SK-N-SH treated with all-trans-retinoic acid at 6 μM for 48 hours (cell line): ENCODE data around the gene CYP3A5.

Source experiments
- ATAC-seq: fragments of 200-7000 bp; cut with Tn5 transposase; 3 replicates; pipeline ENCODE4 v1.9.1; 2020; ENCODE audit warnings: mild to moderate bottlenecking, moderate library complexity
- ARNTL ChIP-seq: fragments of 450-650 bp; formaldehyde crosslinking; IDR thresholded peaks from 2 replicates; pipeline ENCODE4 v1.5.0; 2020; ENCODE audit warnings: low read depth, mild to moderate bottlenecking, moderate library complexity, borderline replicate concordance
- BACH2 ChIP-seq: fragments of 250-450 bp; sonication (Bioruptor Pico); IDR thresholded peaks from 2 replicates; pipeline ENCODE4 v1.9.0; 2021; ENCODE audit warnings: mild to moderate bottlenecking, borderline replicate concordance
- CSDC2 ChIP-seq: fragments of 250-450 bp; sonication (Bioruptor Pico); IDR thresholded peaks from 2 replicates; pipeline ENCODE4 v1.5.0; 2020; ENCODE audit warnings: mild to moderate bottlenecking, moderate library complexity
- GLIS3 ChIP-seq: fragments of 250-450 bp; sonication (Bioruptor Pico); IDR thresholded peaks from 2 replicates; pipeline ENCODE4 v1.5.0; 2020; ENCODE audit warnings: mild to moderate bottlenecking, moderate library complexity
- ISL1 ChIP-seq: fragments of 250-450 bp; sonication (Bioruptor Pico); IDR thresholded peaks from 2 replicates; pipeline ENCODE4 v2.1.2; 2022; ENCODE audit warnings: mild to moderate bottlenecking, moderate library complexity
- OSR1 ChIP-seq: fragments of 250-450 bp; sonication (Bioruptor Pico); IDR thresholded peaks from 2 replicates; pipeline ENCODE4 v1.8.0; 2022; ENCODE audit warnings: moderate library complexity, mild to moderate bottlenecking, inconsistent platforms
- RARB ChIP-seq: fragments of 250-450 bp; sonication (Bioruptor Pico); IDR thresholded peaks from 2 replicates; pipeline ENCODE4 v1.8.0; 2021; ENCODE audit warnings: mild to moderate bottlenecking, moderate library complexity
- SNAI2 ChIP-seq: fragments of 250-450 bp; sonication (Bioruptor Pico); IDR thresholded peaks from 2 replicates; pipeline ENCODE4 v1.5.0; 2020; ENCODE audit warnings: mild to moderate bottlenecking, moderate library complexity
- TCF4 ChIP-seq: fragments of 250-450 bp; sonication (Bioruptor Pico); IDR thresholded peaks from 2 replicates; pipeline ENCODE4 v1.8.0; 2021; ENCODE audit warnings: mild to moderate bottlenecking, moderate library complexity, borderline replicate concordance
- TOX ChIP-seq: fragments of 250-450 bp; sonication (Bioruptor Pico); IDR thresholded peaks from 2 replicates; pipeline ENCODE4 v1.8.0; 2021; ENCODE audit warnings: mild to moderate bottlenecking, moderate library complexity, borderline replicate concordance
- ZC3H10 ChIP-seq: fragments of 250-450 bp; sonication (Bioruptor Pico); IDR thresholded peaks from 2 replicates; pipeline ENCODE4 v1.5.1; 2021; ENCODE audit warnings: mild to moderate bottlenecking, moderate library complexity
- ZFP3 ChIP-seq: fragments of 250-450 bp; sonication (Bioruptor Pico); IDR thresholded peaks from 2 replicates; pipeline ENCODE4 v1.5.0; 2020; ENCODE audit warnings: mild to moderate bottlenecking, moderate library complexity
- ZNF565 ChIP-seq: fragments of 450-650 bp; formaldehyde crosslinking; conservative IDR thresholded peaks from 2 replicates; pipeline ENCODE4 v1.5.0; 2020; ENCODE audit warnings: low read depth, mild to moderate bottlenecking, moderate library complexity
- ZNF70 ChIP-seq: fragments of 450-650 bp; formaldehyde crosslinking; IDR thresholded peaks from 2 replicates; pipeline ENCODE4 v1.5.0; 2020; ENCODE audit warnings: mild to moderate bottlenecking, moderate library complexity
- ZNF8 ChIP-seq: fragments of 450-650 bp; formaldehyde crosslinking; IDR thresholded peaks from 2 replicates; pipeline ENCODE4 v1.5.0; 2020; ENCODE audit warnings: mild to moderate bottlenecking, moderate library complexity
- TF ChIP-seq, protein P1 (sequence below): fragments of 250-450 bp; sonication (Bioruptor Pico); IDR thresholded peaks from 2 replicates; pipeline ENCODE4 v1.5.1; 2020; ENCODE audit warnings: low read depth, mild to moderate bottlenecking, moderate library complexity
- TF ChIP-seq, protein P2 (sequence below): fragments of 250-450 bp; sonication (Bioruptor Pico); IDR thresholded peaks from 2 replicates; pipeline ENCODE4 v1.8.0; 2020; ENCODE audit warnings: mild to moderate bottlenecking, moderate library complexity, borderline replicate concordance
- TF ChIP-seq, protein P3 (sequence below): fragments of 250-450 bp; sonication (Bioruptor Pico); IDR thresholded peaks from 2 replicates; pipeline ENCODE4 v1.8.0; 2021; ENCODE audit warnings: low read depth, mild to moderate bottlenecking, moderate library complexity, borderline replicate concordance
- TF ChIP-seq, protein P4 (sequence below): fragments of 250-450 bp; sonication (Bioruptor Pico); IDR thresholded peaks from 2 replicates; pipeline ENCODE4 v1.5.1; 2021; ENCODE audit warnings: mild to moderate bottlenecking, moderate library complexity
- TF ChIP-seq, protein P5 (sequence below): fragments of 250-450 bp; sonication (Bioruptor Pico); IDR thresholded peaks from 2 replicates; pipeline ENCODE4 v1.5.0; 2020; ENCODE audit warnings: mild to moderate bottlenecking, moderate library complexity

CYP3A5 gene

DNA sequence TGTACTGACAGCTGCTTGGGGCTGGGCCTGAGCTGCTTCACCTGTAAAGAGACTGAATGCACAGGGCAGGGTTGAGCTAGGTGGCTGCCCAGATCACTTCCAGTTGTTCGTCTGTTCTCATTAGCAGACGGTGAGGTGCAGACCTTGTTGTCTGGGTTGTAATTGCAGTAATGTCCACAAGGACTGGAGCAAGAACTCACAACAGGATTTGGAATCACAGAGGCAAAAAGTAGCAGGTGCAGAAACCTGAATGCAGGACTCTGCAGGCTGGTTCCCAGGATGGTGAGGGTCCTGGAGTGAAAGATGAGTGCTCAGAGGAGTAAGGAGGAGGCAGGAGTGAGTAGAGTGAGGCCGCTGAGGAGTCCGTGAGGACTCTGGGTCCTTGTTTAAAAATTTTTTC lies 53.8 kb downstream of the CYP3A5 start:
- no peak for ATAC-seq
- TF ChIP-seq, protein P1, sequence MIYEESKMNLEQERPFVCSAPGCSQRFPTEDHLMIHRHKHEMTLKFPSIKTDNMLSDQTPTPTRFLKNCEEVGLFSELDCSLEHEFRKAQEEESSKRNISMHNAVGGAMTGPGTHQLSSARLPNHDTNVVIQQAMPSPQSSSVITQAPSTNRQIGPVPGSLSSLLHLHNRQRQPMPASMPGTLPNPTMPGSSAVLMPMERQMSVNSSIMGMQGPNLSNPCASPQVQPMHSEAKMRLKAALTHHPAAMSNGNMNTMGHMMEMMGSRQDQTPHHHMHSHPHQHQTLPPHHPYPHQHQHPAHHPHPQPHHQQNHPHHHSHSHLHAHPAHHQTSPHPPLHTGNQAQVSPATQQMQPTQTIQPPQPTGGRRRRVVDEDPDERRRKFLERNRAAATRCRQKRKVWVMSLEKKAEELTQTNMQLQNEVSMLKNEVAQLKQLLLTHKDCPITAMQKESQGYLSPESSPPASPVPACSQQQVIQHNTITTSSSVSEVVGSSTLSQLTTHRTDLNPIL (CRISPR knock-in tag), result no peak
- TF ChIP-seq ISL1 (CRISPR knock-in tag) (no peak), OSR1 (no peak), ZNF70 (CRISPR knock-in tag) (no peak), ZFP3 (CRISPR knock-in tag) (no peak), ZC3H10 (CRISPR knock-in tag) (no peak)
- TF ChIP-seq, protein P2, sequence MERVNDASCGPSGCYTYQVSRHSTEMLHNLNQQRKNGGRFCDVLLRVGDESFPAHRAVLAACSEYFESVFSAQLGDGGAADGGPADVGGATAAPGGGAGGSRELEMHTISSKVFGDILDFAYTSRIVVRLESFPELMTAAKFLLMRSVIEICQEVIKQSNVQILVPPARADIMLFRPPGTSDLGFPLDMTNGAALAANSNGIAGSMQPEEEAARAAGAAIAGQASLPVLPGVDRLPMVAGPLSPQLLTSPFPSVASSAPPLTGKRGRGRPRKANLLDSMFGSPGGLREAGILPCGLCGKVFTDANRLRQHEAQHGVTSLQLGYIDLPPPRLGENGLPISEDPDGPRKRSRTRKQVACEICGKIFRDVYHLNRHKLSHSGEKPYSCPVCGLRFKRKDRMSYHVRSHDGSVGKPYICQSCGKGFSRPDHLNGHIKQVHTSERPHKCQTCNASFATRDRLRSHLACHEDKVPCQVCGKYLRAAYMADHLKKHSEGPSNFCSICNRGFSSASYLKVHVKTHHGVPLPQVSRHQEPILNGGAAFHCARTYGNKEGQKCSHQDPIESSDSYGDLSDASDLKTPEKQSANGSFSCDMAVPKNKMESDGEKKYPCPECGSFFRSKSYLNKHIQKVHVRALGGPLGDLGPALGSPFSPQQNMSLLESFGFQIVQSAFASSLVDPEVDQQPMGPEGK (CRISPR knock-in tag), result no peak
- TF ChIP-seq, protein P3, sequence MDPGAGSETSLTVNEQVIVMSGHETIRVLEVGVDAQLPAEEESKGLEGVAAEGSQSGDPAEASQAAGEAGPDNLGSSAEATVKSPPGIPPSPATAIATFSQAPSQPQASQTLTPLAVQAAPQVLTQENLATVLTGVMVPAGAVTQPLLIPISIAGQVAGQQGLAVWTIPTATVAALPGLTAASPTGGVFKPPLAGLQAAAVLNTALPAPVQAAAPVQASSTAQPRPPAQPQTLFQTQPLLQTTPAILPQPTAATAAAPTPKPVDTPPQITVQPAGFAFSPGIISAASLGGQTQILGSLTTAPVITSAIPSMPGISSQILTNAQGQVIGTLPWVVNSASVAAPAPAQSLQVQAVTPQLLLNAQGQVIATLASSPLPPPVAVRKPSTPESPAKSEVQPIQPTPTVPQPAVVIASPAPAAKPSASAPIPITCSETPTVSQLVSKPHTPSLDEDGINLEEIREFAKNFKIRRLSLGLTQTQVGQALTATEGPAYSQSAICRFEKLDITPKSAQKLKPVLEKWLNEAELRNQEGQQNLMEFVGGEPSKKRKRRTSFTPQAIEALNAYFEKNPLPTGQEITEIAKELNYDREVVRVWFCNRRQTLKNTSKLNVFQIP (CRISPR knock-in tag), result no peak
- TF ChIP-seq, all 23 proteins: peak for 0

DNA sequence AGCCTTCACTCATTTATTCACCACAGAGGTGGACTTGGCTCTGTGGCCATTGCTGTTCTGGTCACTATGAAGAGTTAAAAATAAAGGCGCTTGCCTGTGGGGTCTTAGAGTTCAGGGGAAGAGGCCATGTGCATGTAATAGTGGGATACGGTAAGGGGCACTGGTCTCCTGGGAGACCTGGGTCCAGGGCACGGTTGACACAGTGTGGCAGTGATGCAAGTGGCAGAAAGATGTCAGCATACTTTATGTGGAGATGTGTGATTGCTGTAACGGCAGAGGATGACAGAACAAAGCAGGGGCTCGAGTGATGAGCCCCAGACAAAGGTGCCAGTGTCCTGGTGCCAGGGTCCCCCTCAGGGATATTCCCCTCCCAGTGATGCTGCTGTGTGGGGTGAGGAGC lies 54.5 kb downstream of the CYP3A5 start:
- no peak for ATAC-seq
- TF ChIP-seq CSDC2 (CRISPR knock-in tag) (no peak), ZNF565 (no peak), TOX (CRISPR knock-in tag) (no peak)
- TF ChIP-seq, protein P3 (CRISPR knock-in tag), result no peak

DNA sequence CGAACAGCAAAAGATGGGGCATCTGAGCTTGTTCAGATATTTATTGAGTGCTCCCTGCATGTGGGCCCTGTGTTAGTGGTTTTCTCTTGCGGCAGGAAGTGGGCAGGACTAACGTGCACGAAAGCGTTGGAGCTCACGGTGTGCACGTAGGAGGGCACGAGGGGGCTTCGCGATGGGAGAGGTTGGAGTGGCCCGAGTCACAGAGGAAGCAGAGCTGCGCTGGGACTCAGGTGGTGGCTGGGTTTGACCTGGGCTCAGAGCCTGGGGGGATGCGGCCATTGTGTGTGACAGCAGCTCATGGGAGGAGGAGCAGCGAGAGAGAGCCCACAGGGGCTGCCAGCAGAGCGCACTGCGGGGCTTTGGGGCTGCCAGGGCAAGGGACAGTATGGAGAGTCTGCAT lies 55.3 kb downstream of the CYP3A5 start:
- TF ChIP-seq, protein P2 (CRISPR knock-in tag), result no peak
- TF ChIP-seq ISL1 (CRISPR knock-in tag) (no peak), ZC3H10 (CRISPR knock-in tag) (no peak), BACH2 (CRISPR knock-in tag) (no peak), ZNF565 (no peak), ARNTL (CRISPR knock-in tag) (no peak), TOX (CRISPR knock-in tag) (no peak), TCF4 (CRISPR knock-in tag) (no peak), SNAI2 (CRISPR knock-in tag) (no peak), CSDC2 (CRISPR knock-in tag) (no peak)
- no peak for ATAC-seq

DNA sequence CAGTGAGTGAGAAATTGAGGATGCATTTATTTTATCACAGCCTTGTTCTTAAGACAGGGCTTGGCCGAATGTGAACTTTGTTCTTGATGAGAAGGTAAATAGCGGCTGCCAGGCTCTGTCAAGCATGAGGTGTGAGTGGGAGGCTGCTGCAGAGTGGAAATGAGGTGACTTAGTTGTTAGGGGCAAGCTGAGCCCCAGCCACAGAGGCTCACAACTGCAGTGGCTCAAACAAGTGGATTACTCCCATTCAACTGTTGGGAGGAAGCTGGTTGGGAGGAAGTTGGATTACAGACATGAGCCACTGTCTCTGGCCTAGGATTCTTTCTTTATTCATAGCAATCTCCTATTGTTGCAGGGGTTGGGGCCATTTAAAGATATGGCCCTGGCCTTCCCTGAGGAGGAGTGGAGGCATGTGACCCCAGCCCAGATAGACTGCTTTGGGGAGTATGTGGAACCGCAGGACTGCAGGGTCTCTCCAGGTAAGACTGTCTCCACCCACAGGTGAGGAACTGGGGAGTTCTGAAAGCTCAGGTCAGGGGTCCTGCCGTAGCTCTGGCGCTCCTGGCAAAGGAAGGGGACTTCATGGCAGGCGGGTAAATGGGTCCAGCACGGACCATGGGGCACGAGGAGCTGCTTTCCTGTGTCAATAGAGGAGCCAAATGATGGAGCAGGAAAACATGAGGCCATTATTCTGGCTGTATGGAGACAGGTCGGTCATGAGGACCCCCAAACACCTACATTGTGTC lies 55.9 kb downstream of the CYP3A5 start:
- no peak for ATAC-seq
- TF ChIP-seq RARB (no peak), ZFP3 (CRISPR knock-in tag) (no peak), ZNF8 (CRISPR knock-in tag) (no peak), GLIS3 (CRISPR knock-in tag) (no peak), TCF4 (CRISPR knock-in tag) (no peak)
- TF ChIP-seq, protein P4, sequence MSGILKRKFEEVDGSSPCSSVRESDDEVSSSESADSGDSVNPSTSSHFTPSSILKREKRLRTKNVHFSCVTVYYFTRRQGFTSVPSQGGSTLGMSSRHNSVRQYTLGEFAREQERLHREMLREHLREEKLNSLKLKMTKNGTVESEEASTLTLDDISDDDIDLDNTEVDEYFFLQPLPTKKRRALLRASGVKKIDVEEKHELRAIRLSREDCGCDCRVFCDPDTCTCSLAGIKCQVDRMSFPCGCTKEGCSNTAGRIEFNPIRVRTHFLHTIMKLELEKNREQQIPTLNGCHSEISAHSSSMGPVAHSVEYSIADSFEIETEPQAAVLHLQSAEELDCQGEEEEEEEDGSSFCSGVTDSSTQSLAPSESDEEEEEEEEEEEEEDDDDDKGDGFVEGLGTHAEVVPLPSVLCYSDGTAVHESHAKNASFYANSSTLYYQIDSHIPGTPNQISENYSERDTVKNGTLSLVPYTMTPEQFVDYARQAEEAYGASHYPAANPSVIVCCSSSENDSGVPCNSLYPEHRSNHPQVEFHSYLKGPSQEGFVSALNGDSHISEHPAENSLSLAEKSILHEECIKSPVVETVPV (CRISPR knock-in tag), result no peak
- TF ChIP-seq, protein P5, sequence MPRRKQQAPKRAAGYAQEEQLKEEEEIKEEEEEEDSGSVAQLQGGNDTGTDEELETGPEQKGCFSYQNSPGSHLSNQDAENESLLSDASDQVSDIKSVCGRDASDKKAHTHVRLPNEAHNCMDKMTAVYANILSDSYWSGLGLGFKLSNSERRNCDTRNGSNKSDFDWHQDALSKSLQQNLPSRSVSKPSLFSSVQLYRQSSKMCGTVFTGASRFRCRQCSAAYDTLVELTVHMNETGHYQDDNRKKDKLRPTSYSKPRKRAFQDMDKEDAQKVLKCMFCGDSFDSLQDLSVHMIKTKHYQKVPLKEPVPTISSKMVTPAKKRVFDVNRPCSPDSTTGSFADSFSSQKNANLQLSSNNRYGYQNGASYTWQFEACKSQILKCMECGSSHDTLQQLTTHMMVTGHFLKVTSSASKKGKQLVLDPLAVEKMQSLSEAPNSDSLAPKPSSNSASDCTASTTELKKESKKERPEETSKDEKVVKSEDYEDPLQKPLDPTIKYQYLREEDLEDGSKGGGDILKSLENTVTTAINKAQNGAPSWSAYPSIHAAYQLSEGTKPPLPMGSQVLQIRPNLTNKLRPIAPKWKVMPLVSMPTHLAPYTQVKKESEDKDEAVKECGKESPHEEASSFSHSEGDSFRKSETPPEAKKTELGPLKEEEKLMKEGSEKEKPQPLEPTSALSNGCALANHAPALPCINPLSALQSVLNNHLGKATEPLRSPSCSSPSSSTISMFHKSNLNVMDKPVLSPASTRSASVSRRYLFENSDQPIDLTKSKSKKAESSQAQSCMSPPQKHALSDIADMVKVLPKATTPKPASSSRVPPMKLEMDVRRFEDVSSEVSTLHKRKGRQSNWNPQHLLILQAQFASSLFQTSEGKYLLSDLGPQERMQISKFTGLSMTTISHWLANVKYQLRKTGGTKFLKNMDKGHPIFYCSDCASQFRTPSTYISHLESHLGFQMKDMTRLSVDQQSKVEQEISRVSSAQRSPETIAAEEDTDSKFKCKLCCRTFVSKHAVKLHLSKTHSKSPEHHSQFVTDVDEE (CRISPR knock-in tag), result no peak
- TF ChIP-seq, protein P3 (CRISPR knock-in tag), result no peak
